Liver (tissue), 9 donors: Measurements from ENCODE around the gene LYST. TPM values are rescaled to one million over a fixed set of nuclear protein-coding genes. Genes with fewer than 3 reads are reported as not detected.

Source experiments
- DNase-seq: peaks from one replicate; pipeline ENCODE4 v3.0.0-alpha.2; 2017; ENCODE audit warnings: low spot score
- H3K27ac ChIP-seq, 2 donors: one replicate each; pipeline ENCODE4 v1.7.0; 2013; ENCODE audit warnings: inconsistent platforms in 2 of 2, low read length in 2 of 2, control low read depth in 1 of 2, low read depth in 1 of 2, mild to moderate bottlenecking in 1 of 2
- H3K27me3 ChIP-seq, 4 donors: one replicate each; pipeline versions ENCODE4 v1.6.1 to v1.7.0; 2013; ENCODE audit warnings: low read length in 3 of 4, inconsistent platforms in 1 of 4, mild to moderate bottlenecking in 1 of 4, moderate library complexity in 1 of 4; ENCODE audit not compliant: control insufficient read depth in 4 of 4, insufficient read depth in 4 of 4
- H3K36me3 ChIP-seq, 4 donors: one replicate each; pipeline versions ENCODE4 v1.6.1 to v1.7.0; 2013; ENCODE audit warnings: low read length in 3 of 4, mild to moderate bottlenecking in 3 of 4, low read depth in 1 of 4, moderate library complexity in 1 of 4; ENCODE audit not compliant: control insufficient read depth in 4 of 4, insufficient read depth in 3 of 4
- H3K4me1 ChIP-seq, 4 donors: one replicate each; pipeline versions ENCODE4 v1.6.1 to v1.7.0; 2013; ENCODE audit warnings: low read length in 3 of 4, mild to moderate bottlenecking in 3 of 4, moderate library complexity in 1 of 4; ENCODE audit not compliant: control insufficient read depth in 4 of 4, insufficient read depth in 4 of 4
- H3K4me3 ChIP-seq, 3 donors: one replicate each; pipeline versions ENCODE4 v1.6.1 to v1.7.0; 2013; ENCODE audit warnings: low read length in 3 of 3, control low read depth in 1 of 3, low read depth in 1 of 3, mild to moderate bottlenecking in 1 of 3
- H3K9ac ChIP-seq, 2 donors: one replicate each; pipeline ENCODE4 v1.7.0; 2013; ENCODE audit warnings: low read length in 2 of 2, mild to moderate bottlenecking in 2 of 2, moderate library complexity in 2 of 2, control low read depth in 1 of 2, low read depth in 1 of 2
- H3K9me3 ChIP-seq, 4 donors: one replicate each; pipeline versions ENCODE4 v1.6.1 to v1.7.0; 2013; ENCODE audit warnings: low read length in 3 of 4; ENCODE audit not compliant: control insufficient read depth in 4 of 4
- FOXA1 ChIP-seq: IDR thresholded peaks from 2 replicates; pipeline ENCODE4 v1.6.1; 2016; ENCODE audit warnings: antibody characterized with exemption
- FOXA2 ChIP-seq: IDR thresholded peaks from 2 replicates; pipeline ENCODE4 v1.6.1; 2016; ENCODE audit warnings: antibody characterized with exemption
- GABPA ChIP-seq, 2 donors: IDR thresholded peaks in 1 of 2; conservative IDR thresholded peaks in 1 of 2; 2 replicates each; pipeline ENCODE4 v1.6.1; 2016; ENCODE audit warnings: antibody characterized with exemption in 2 of 2, mild to moderate bottlenecking in 1 of 2, moderate library complexity in 1 of 2
- HNF4A ChIP-seq, 2 donors: conservative IDR thresholded peaks; 2 replicates each; pipeline ENCODE4 v1.6.1; 2016; ENCODE audit warnings: antibody characterized with exemption in 2 of 2, mild to moderate bottlenecking in 2 of 2
- NR2F2 ChIP-seq: IDR thresholded peaks from 2 replicates; pipeline ENCODE4 v1.6.1; 2016; ENCODE audit warnings: antibody characterized with exemption
- RAD21 ChIP-seq, 2 donors: IDR thresholded peaks; 2 replicates each; pipeline ENCODE4 v1.6.1; 2016; ENCODE audit warnings: antibody characterized with exemption in 2 of 2, mild to moderate bottlenecking in 2 of 2
- YY1 ChIP-seq: IDR thresholded peaks from 2 replicates; pipeline ENCODE4 v1.6.1; 2016; ENCODE audit warnings: antibody characterized with exemption, mild to moderate bottlenecking
- WGBS: extraction: QIAGEN DNeasy Blood & Tissue Kit; methylation state at CpG from one replicate; pipeline ENCODE4 v1.1.7; 2013; 5-methylcytosine and 5-hydroxymethylcytosine counted together
- polyA plus RNA-seq, 2 donors: library from polyadenylated mRNA; stranded (reverse) in 1 of 2; unstranded in 1 of 2; fragments of 200-250 nt in 1 of 2; fragments of >200 nt in 1 of 2; fragmentation: Nextera tagmentation in 1 of 2; extraction: Ambion mirVana in 1 of 2; gene quantifications; one replicate each; pipeline versions ENCODE4 v1.2.1 to v1.2.3, GENCODE V29; 2013 to 2015
- total RNA-seq, 2 donors: library from RNA; depleted of rRNA; stranded (reverse); fragments of >200 nt; gene quantifications; one replicate each; pipeline ENCODE4 v1.2.3, GENCODE V29; 2014
- TF ChIP-seq, protein P1 (sequence below): IDR thresholded peaks from 2 replicates; pipeline ENCODE4 v1.6.1; 2016; ENCODE audit warnings: antibody characterized with exemption, mild to moderate bottlenecking
- TF ChIP-seq, protein P2 (sequence below): fragments of 150-350 bp; IDR thresholded peaks from 2 replicates; pipeline ENCODE4 v1.5.1; 2017; ENCODE audit warnings: improper control_type of control experiment, low read depth, low read length; ENCODE audit not compliant: missing input control
- TF ChIP-seq, protein P3 (sequence below): IDR thresholded peaks from 2 replicates; pipeline ENCODE4 v1.6.1; 2016; ENCODE audit warnings: antibody characterized with exemption
- donor health status: healthy.
- donor health status: healthy.
- donor health status: healthy.
- donor health status: healthy.
- donor health status: healthy.

Gene LYST
- total and polyA plus RNA-seq, 4 donors: 3.4 to 45.9 (median 14.2) TPM

DNA sequence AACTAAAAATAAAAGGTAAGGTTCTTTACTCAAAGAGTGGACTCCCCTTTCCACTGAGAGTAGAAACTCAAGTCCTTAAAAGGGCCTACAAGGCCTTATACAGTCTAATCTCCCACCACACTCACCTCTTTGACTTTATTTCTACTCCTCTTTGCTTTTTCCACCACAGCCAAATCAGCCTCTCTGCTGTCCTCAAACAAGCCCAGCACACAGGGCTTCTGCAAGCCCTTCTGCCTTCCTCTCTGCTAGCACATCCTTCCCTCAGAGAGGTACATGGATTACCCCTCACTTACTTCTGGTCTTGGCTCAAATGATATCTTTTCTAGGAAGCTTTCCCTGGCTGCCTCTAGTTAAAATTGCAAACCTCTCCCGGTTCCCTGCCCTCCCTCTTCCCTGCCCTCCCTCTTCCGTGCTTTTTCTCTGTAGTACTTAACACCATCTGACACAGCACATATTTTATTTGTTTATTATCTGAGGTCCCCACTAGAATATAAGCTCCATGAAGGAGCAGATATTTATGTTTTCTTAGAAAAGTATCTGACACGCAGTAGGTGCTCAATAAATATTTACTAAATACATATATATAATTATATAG lies 1.7 kb downstream of the LYST start:
- H3K9me3 ChIP-seq: no peaks in the 10 kb centered on the region
- WGBS: 19% methylated on average over 3 of the region's 3 CpGs
- no peaks in the 10 kb centered on the region for H3K27me3 ChIP-seq
- H3K4me1 ChIP-seq: peaks cover 1 to 38% (median 12%) of the 10 kb centered on the region in 4 donors
- no peak overlapping the region for H3K9ac ChIP-seq
- no peak overlapping the region for H3K27ac ChIP-seq
- H3K36me3 ChIP-seq: no peaks in the 10 kb centered on the region
- DNase-seq: no peak
- H3K4me3 ChIP-seq: peak overlapping the region in 1 of 3 donors; percentile 24
- TF ChIP-seq FOXA1 (no peak), FOXA2 (no peak), HNF4A (conservative IDR thresholded peaks at IDR 0.05) (no peak), RAD21 (IDR thresholded peaks at IDR 0.05) (no peak)
- TF ChIP-seq, protein P1, sequence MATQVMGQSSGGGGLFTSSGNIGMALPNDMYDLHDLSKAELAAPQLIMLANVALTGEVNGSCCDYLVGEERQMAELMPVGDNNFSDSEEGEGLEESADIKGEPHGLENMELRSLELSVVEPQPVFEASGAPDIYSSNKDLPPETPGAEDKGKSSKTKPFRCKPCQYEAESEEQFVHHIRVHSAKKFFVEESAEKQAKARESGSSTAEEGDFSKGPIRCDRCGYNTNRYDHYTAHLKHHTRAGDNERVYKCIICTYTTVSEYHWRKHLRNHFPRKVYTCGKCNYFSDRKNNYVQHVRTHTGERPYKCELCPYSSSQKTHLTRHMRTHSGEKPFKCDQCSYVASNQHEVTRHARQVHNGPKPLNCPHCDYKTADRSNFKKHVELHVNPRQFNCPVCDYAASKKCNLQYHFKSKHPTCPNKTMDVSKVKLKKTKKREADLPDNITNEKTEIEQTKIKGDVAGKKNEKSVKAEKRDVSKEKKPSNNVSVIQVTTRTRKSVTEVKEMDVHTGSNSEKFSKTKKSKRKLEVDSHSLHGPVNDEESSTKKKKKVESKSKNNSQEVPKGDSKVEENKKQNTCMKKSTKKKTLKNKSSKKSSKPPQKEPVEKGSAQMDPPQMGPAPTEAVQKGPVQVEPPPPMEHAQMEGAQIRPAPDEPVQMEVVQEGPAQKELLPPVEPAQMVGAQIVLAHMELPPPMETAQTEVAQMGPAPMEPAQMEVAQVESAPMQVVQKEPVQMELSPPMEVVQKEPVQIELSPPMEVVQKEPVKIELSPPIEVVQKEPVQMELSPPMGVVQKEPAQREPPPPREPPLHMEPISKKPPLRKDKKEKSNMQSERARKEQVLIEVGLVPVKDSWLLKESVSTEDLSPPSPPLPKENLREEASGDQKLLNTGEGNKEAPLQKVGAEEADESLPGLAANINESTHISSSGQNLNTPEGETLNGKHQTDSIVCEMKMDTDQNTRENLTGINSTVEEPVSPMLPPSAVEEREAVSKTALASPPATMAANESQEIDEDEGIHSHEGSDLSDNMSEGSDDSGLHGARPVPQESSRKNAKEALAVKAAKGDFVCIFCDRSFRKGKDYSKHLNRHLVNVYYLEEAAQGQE: no peak
- TF ChIP-seq, protein P2, sequence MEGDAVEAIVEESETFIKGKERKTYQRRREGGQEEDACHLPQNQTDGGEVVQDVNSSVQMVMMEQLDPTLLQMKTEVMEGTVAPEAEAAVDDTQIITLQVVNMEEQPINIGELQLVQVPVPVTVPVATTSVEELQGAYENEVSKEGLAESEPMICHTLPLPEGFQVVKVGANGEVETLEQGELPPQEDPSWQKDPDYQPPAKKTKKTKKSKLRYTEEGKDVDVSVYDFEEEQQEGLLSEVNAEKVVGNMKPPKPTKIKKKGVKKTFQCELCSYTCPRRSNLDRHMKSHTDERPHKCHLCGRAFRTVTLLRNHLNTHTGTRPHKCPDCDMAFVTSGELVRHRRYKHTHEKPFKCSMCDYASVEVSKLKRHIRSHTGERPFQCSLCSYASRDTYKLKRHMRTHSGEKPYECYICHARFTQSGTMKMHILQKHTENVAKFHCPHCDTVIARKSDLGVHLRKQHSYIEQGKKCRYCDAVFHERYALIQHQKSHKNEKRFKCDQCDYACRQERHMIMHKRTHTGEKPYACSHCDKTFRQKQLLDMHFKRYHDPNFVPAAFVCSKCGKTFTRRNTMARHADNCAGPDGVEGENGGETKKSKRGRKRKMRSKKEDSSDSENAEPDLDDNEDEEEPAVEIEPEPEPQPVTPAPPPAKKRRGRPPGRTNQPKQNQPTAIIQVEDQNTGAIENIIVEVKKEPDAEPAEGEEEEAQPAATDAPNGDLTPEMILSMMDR: no peak
- TF ChIP-seq, protein P3, sequence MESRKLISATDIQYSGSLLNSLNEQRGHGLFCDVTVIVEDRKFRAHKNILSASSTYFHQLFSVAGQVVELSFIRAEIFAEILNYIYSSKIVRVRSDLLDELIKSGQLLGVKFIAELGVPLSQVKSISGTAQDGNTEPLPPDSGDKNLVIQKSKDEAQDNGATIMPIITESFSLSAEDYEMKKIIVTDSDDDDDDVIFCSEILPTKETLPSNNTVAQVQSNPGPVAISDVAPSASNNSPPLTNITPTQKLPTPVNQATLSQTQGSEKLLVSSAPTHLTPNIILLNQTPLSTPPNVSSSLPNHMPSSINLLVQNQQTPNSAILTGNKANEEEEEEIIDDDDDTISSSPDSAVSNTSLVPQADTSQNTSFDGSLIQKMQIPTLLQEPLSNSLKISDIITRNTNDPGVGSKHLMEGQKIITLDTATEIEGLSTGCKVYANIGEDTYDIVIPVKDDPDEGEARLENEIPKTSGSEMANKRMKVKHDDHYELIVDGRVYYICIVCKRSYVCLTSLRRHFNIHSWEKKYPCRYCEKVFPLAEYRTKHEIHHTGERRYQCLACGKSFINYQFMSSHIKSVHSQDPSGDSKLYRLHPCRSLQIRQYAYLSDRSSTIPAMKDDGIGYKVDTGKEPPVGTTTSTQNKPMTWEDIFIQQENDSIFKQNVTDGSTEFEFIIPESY: no peak

DNA sequence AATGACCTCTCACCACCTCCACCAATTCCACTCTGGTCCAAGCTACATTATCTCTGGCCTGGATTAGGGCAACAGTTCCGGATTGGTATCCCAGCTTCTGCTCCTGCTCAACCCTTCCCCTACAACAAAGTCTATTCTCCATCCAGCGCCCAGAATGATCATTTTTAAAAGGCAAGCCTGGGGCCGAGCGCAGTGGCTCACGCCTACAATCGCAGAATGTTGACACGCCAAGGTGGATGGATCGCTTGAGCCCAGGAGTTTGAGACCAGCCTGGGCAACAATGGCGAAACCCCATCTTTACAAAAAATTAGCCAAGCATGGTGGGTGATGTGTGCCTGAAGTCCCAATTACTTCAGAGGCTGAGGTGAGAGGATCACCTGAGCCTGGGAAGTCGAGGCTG lies 2.2 kb downstream of the LYST start:
- no peak overlapping the region for H3K4me3 ChIP-seq
- TF ChIP-seq YY1 (no peak), NR2F2 (no peak), GABPA (IDR thresholded peaks at IDR 0.05 in 1 of 2, conservative IDR thresholded peaks at IDR 0.05 in 1 of 2) (no peak), RAD21 (IDR thresholded peaks at IDR 0.05) (no peak)
- TF ChIP-seq, protein P3: no peak
- H3K9ac ChIP-seq: no peak overlapping the region
- no peak overlapping the region for H3K27ac ChIP-seq
- H3K4me1 ChIP-seq: peaks cover 1 to 38% (median 12%) of the 10 kb centered on the region in 4 donors
- no peaks in the 10 kb centered on the region for H3K9me3 ChIP-seq
- no peak for DNase-seq
- H3K36me3 ChIP-seq: no peaks in the 10 kb centered on the region
- 95% methylated on average over 10 of the region's 10 CpGs for WGBS
- H3K27me3 ChIP-seq: no peaks in the 10 kb centered on the region
